GM12891 (cell line): ENCODE results near the gene ADAMTS19.

Source experiments
- DNase-seq: peaks from one replicate; pipeline ENCODE4 v3.0.0; 2011; ENCODE audit warnings: low spot score; ENCODE audit not compliant: insufficient read length
- FAIRE-seq: peaks from 2 replicates; lab custom pipeline; 2011; peaks lifted over from hg19 to GRCh38; lab: Jason Lieb, UNC
- PAX5 ChIP-seq: IDR thresholded peaks from 2 replicates; pipeline ENCODE4 v1.6.1; 2011; ENCODE audit warnings: low read length, moderate library complexity, mild to moderate bottlenecking; ENCODE audit not compliant: insufficient read depth, severe bottlenecking
- POLR2A ChIP-seq: IDR thresholded peaks from 2 replicates; pipeline ENCODE4 v1.6.1; 2011; ENCODE audit warnings: low read depth, low read length, control low read depth
- POLR2AphosphoS5 ChIP-seq: IDR thresholded peaks from 2 replicates; pipeline ENCODE4 v1.6.1; 2011; ENCODE audit warnings: low read depth, low read length, control low read depth
- POU2F2 ChIP-seq: IDR thresholded peaks from 2 replicates; pipeline ENCODE4 v1.6.1; 2011; ENCODE audit warnings: low read depth, mild to moderate bottlenecking, control low read depth, low read length, moderate library complexity
- SPI1 ChIP-seq: IDR thresholded peaks from 2 replicates; pipeline ENCODE4 v1.6.1; 2011; ENCODE audit warnings: low read depth, low read length, control low read depth
- TAF1 ChIP-seq: IDR thresholded peaks from 2 replicates; pipeline ENCODE4 v1.6.1; 2011; ENCODE audit warnings: low read depth, low read length, control low read depth

Gene ADAMTS19

DNA sequence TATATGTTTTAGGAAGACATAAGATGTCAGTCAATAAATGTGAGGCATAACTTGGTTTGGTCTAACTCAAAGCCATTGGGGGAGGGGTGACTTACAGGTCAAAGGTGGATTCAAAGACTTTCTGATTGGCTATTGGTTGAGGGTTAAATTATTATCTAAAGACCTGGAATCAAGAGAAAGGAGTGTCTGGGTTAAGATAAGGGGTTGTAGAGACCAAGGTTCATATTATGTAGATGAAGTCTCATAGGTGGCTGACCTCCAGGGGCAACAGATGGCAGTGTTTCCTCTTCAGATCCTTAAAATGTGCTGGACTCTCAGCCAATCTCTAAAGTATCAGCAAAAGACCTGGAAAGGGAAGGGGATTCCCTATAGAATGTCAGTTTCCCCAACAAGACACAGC lies 236.5 kb downstream of the ADAMTS19 start:
- FAIRE-seq (no peak), DNase-seq (no peak)
- no peak for TF ChIP-seq POLR2A
- TF ChIP-seq PAX5 = no peak
- TF ChIP-seq TAF1 = no peak
- no peak for TF ChIP-seq POLR2AphosphoS5
- no peak for TF ChIP-seq POU2F2
- TF ChIP-seq SPI1 = no peak

DNA sequence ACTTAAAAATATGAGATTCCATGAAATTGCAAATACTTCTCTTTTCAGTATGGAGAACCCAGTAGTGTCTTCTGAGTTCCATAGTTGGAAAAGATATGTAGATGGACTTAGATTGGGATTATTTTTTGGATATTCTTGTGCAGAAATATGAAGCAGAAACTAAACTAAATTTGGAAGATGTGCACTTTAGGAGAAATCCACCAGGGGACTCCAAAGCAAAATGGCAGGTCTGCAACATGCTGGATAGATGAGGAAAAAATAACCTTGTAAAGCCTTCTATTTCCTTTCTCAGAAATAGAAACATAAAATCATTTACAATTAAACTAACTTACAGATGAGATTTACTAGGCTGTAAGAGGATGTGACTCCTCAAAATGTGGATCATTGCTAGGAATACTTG lies 238.6 kb downstream of the ADAMTS19 start:
- TF ChIP-seq POLR2AphosphoS5 = no peak
- no peak for TF ChIP-seq TAF1
- TF ChIP-seq SPI1 = no peak
- no peak for TF ChIP-seq POLR2A
- TF ChIP-seq POU2F2 = no peak
- no peak for TF ChIP-seq PAX5
- FAIRE-seq (no peak), DNase-seq (no peak)

DNA sequence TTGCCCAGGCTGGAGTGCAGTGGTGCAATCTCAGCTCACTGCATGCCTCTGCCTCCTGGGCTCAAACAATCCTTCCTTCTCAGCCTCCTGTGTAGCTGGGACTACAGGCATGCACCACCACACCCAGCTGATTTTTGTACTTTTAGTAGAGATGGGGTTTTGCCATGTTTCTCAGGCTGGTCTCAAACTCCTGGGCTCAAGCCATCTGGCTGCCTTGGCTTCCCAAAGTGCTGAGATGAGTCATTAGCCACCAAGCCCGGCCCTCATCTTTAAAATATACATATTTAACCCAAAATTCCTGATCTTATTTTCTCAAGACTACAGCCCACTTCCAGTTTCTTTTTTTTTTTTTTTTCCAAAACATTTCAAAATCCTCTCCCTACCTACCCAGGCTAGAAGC lies 256.1 kb downstream of the ADAMTS19 start:
- no peak for TF ChIP-seq SPI1
- TF ChIP-seq PAX5 = no peak
- no peak for TF ChIP-seq POLR2AphosphoS5
- TF ChIP-seq POLR2A = no peak
- TF ChIP-seq POU2F2 = no peak
- no peak for TF ChIP-seq TAF1
- FAIRE-seq (no peak), DNase-seq (no peak)

DNA sequence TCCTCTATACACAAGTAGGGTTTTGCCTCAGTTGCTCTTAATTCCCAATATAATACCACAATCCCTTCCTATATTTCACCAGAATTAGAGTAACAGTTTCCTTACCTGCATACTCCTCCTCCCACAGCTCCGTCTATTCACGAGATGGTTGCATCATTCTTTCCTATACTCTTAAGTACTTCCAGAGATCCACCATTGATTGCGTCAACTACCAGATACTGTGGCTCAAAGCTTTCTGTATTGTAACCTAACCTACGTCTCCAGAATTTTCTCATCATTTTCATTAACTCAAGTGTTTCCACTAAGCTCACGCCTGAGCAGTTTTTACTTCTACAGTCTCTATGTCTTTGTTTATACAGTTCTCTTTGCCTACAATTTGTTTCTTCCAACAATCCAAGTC lies 256.6 kb downstream of the ADAMTS19 start:
- no peak for DNase-seq
- TF ChIP-seq TAF1 = no peak
- TF ChIP-seq POU2F2 = no peak
- TF ChIP-seq POLR2A = no peak
- TF ChIP-seq SPI1 = no peak
- no peak for TF ChIP-seq PAX5
- TF ChIP-seq POLR2AphosphoS5 = no peak
- no peak for FAIRE-seq

DNA sequence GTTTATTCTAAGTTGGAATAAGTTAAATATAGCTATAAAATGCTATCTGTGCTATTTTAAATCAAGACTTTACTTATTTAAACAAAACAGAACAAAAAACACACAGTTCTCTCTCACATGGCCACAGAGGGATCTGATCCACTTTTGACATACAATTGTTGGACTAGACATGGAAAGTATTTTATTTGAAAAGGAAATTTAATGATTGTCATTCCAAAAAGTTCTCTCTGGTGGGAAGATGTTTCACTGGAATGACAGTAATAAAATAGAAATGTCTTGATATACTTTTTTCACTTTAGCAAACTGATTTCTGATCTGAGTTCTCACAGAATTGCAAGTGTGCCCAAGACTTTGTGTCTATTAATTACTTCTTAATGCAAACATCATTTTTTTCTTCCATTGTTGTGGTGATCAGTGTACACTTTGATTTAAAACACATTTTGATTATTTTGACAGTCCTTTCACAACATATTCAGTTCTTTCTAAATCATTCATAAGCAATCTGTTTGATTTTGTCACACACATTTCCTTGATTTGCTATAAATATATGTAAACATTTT lies 257.7 kb downstream of the ADAMTS19 start:
- TF ChIP-seq POLR2A (no peak), POU2F2 (no peak), TAF1 (no peak), PAX5 (no peak), SPI1 (no peak), POLR2AphosphoS5 (no peak)
- DNase-seq (no peak), FAIRE-seq (no peak)

DNA sequence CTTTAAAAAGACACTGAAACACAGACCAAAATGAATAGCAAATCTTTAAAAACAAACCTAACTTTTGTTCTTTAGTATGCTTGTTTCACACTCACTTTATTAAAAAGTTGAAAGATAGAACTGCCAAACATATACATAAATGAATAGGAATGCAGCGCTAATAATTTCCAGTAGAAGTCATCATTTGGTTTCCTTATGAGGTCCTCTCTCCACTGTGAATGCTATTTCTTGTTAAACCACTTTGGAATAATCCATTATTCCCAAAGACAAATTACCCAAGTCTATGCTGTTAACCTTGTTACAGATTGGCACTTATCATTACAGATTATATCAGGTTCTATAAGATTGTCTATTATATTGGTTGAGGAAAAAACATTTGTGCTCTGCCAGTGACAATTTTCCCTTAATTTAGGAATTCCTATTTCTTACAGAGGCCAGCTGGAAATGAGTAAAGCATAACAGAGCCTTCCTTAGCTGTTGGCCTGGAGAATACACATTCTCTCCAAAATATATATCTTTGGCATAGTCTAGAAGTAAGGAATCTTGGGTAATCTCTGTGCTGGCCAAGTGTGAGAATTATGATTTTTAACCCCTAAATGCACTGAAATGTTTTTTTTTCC lies 258.5 kb downstream of the ADAMTS19 start:
- DNase-seq = no peak
- FAIRE-seq = no peak
- no peak for TF ChIP-seq POU2F2
- TF ChIP-seq POLR2AphosphoS5 = no peak
- no peak for TF ChIP-seq POLR2A
- no peak for TF ChIP-seq SPI1
- TF ChIP-seq TAF1 = no peak

DNA sequence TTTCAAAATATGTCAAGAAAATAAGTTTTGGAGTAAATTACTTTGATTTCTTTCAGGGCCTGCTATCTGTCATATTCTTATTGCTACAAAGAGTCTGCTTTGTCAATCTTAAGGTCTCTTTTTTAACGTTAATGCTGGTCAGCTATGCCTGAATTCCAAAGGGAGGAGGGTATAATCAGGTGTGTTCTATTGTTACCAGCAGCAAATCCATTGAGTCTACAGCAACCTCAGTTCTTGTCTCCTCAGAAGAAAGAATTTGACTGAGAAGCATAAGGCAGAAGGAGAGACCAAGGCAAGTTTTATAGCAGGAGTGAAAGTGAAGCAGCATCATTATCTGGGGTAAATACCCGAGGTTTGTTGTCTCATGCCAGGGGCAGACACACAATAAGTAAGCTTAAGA lies 264.1 kb downstream of the ADAMTS19 start:
- DNase-seq (no peak), FAIRE-seq (no peak)
- TF ChIP-seq SPI1 (no peak), POLR2AphosphoS5 (no peak), POLR2A (no peak), TAF1 (no peak), POU2F2 (no peak), PAX5 (no peak)

DNA sequence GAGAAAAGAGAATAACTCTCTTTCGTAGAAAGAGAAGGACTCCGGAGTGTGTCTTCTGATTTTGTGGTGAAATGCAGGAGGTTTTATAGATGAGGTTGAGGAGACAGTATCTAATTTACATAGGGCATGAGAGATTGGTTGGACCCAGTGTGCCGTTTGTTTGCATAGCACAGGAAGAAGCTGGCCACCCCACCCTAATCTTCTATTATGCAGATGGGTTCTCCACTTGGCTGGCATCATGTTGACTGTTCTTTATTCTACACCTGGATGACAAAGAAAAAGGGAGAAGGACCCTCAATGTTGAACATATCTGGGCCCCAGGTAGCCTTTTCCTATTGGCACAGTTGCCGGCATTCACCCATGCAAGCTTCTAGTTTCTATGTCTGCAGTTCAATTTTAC lies 264.5 kb downstream of the ADAMTS19 start:
- no peak for TF ChIP-seq POLR2AphosphoS5
- TF ChIP-seq PAX5 = no peak
- no peak for TF ChIP-seq TAF1
- no peak for TF ChIP-seq POU2F2
- no peak for TF ChIP-seq SPI1
- no peak for TF ChIP-seq POLR2A
- FAIRE-seq = no peak
- DNase-seq = no peak

DNA sequence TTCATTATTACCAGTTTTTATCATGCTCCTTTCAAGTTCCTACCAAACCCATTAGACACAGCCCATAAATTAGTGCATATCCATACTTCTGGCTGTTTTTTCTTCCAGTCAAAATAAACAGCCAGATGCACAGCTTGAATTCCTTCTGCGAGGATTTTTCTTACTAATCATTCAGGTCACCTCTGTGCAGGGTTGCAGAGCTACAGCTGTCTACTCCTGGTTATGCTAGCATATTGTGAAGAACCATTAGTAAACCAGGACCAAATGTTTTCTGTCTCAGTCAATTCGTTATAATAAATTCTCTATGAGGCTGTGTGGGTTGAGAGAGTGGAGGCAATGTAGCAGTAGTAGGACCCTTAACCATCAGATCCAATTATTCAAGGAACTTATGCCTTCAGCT lies 279.7 kb downstream of the ADAMTS19 start:
- DNase-seq (no peak), FAIRE-seq (no peak)
- TF ChIP-seq PAX5 = no peak
- no peak for TF ChIP-seq TAF1
- no peak for TF ChIP-seq SPI1
- TF ChIP-seq POLR2A = no peak
- no peak for TF ChIP-seq POU2F2
- no peak for TF ChIP-seq POLR2AphosphoS5

DNA sequence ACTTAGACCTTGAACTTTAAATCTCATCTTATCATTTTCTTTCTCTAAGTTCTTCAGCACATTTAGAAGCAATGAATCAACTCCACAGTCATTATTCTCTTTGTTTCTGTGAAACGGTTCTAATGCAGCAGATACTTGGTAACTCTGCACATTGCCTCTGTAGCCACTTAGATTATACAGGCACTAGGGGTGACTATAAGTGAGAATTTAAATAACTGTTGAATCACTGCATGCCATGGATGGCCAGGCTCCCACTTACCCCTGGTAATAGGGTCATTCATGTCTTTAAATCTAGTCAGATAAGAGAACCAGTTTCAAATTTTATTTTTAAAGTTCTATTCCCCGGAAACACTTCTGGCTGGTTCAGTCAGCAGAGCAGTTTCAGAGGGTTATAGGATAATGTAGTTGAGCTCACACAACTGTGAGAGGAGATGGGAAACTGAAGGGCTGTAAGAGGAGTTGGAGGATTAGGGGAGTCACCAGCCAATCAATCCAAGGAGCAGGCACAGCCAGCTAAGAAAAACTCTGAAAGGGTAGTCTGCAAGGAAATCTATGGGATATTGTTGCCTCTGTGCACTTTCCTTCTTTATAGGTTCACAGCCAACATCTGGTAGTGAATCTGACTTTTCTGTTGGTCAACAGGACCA lies 283.6 kb downstream of the ADAMTS19 start:
- FAIRE-seq = no peak
- TF ChIP-seq PAX5 (no peak), TAF1 (no peak), POU2F2 (no peak), POLR2A (no peak), SPI1 (no peak), POLR2AphosphoS5 (no peak)
- no peak for DNase-seq
